ENCODE measurements around the gene TRPM3.

Gene TRPM3

GRCh38 chr9:70529377-70529776 lies 592.0 kb downstream of the TRPM3 start:
- Histone ChIP-seq H3K23ac (ENCODE audit: low read length) (no peak overlapping the region), H4K91ac (ENCODE audit: low read depth, low read length) (no peak overlapping the region), H3K4me3 (ENCODE audit: low read depth, low read length) (no peak overlapping the region), H2AK5ac (ENCODE audit: low read length) (no peak overlapping the region), H3K18ac (ENCODE audit: low read length) (no peak overlapping the region), H3K4me1 (ENCODE audit: control insufficient read depth in 1 of 2, insufficient read depth in 2 of 2, low read length in 2 of 2) (no peaks in the 10 kb centered on the region), H3K27me3 (ENCODE audit: insufficient read depth, low read length) (no peaks in the 10 kb centered on the region), H3K79me1 (ENCODE audit: low read length) (no peaks in the 10 kb centered on the region), H3K79me2 (ENCODE audit: control insufficient read depth, insufficient read depth, low read length, poor library complexity) (no peaks in the 10 kb centered on the region), H3K4me2 (ENCODE audit: low read length) (no peak overlapping the region), H3K9ac (ENCODE audit: low read length) (no peak overlapping the region), H3K36me3 (ENCODE audit: control insufficient read depth in 1 of 2, insufficient read depth in 2 of 2, low read length in 2 of 2) (no peaks in the 10 kb centered on the region), H2AFZ (ENCODE audit: insufficient read depth, low read length, poor library complexity) (no peak overlapping the region), H4K8ac (ENCODE audit: low read depth, low read length) (no peak overlapping the region), H3K4ac (ENCODE audit: low read depth, low read length) (no peak overlapping the region), H2BK5ac (ENCODE audit: low read depth, low read length, poor library complexity) (no peak overlapping the region), H2BK120ac (ENCODE audit: insufficient read depth, low read length, poor library complexity) (no peak overlapping the region), H3K27ac (ENCODE audit: low read depth, low read length) (no peak overlapping the region), H3K9me3 (ENCODE audit: insufficient read depth, low read depth, low read length) (no peaks in the 10 kb centered on the region), H4K12ac (ENCODE audit: low read depth, low read length) (no peak overlapping the region), H3K14ac (ENCODE audit: low read length) (no peak overlapping the region), H2BK12ac (ENCODE audit: low read length) (no peak overlapping the region)
- WGBS (ENCODE audit: extremely low coverage, insufficient coverage, insufficient read length) = no CpG with 5 or more reads among the region's 6 CpGs
- no peak for DNase-seq

GRCh38 chr9:70526902-70527301 lies 594.5 kb downstream of the TRPM3 start:
- Histone ChIP-seq H4K91ac (ENCODE audit: low read depth, low read length) (no peak overlapping the region), H4K12ac (ENCODE audit: low read depth, low read length) (no peak overlapping the region)

GRCh38 chr9:70525519-70525918 lies 595.9 kb downstream of the TRPM3 start:
- no CpG with 5 or more reads among the region's 1 CpG for WGBS (ENCODE audit: extremely low coverage, insufficient coverage, insufficient read length)
- peak in 1 of 2 donors; percentile 15 for DNase-seq
- H2BK12ac ChIP-seq (ENCODE audit: low read length) = no peak overlapping the region

More at GRCh38 chr9:70526902-70527301, 594.5 kb downstream of the TRPM3 start:
- Histone ChIP-seq H2BK12ac (ENCODE audit: low read length) (no peak overlapping the region), H2BK5ac (ENCODE audit: low read depth, low read length, poor library complexity) (no peak overlapping the region), H3K14ac (ENCODE audit: low read length) (no peak overlapping the region), H3K9ac (ENCODE audit: low read length) (no peak overlapping the region), H3K23ac (ENCODE audit: low read length) (no peak overlapping the region), H3K36me3 (ENCODE audit: control insufficient read depth in 1 of 2, insufficient read depth in 2 of 2, low read length in 2 of 2) (no peaks in the 10 kb centered on the region), H2BK120ac (ENCODE audit: insufficient read depth, low read length, poor library complexity) (no peak overlapping the region), H3K4ac (ENCODE audit: low read depth, low read length) (no peak overlapping the region), H3K27ac (ENCODE audit: low read depth, low read length) (no peak overlapping the region), H3K4me1 (ENCODE audit: control insufficient read depth in 1 of 2, insufficient read depth in 2 of 2, low read length in 2 of 2) (no peaks in the 10 kb centered on the region), H3K18ac (ENCODE audit: low read length) (no peak overlapping the region), H4K8ac (ENCODE audit: low read depth, low read length) (no peak overlapping the region), H2AK5ac (ENCODE audit: low read length) (no peak overlapping the region), H3K4me3 (ENCODE audit: low read depth, low read length) (no peak overlapping the region), H3K27me3 (ENCODE audit: insufficient read depth, low read length) (no peaks in the 10 kb centered on the region), H3K4me2 (ENCODE audit: low read length) (no peak overlapping the region), H3K9me3 (ENCODE audit: insufficient read depth, low read depth, low read length) (no peaks in the 10 kb centered on the region), H3K79me2 (ENCODE audit: control insufficient read depth, insufficient read depth, low read length, poor library complexity) (no peaks in the 10 kb centered on the region), H2AFZ (ENCODE audit: insufficient read depth, low read length, poor library complexity) (no peak overlapping the region), H3K79me1 (ENCODE audit: low read length) (no peaks in the 10 kb centered on the region)
- no peak for DNase-seq
- WGBS (ENCODE audit: extremely low coverage, insufficient coverage, insufficient read length) = no CpG with 5 or more reads among the region's 2 CpGs

GRCh38 chr9:70519912-70520724 lies 601.3 kb downstream of the TRPM3 start:
- no peak overlapping the region for H4K12ac ChIP-seq (ENCODE audit: low read depth, low read length)
- DNase-seq = no peak
- H3K9ac ChIP-seq (ENCODE audit: low read length) = no peak overlapping the region
- no peak overlapping the region for H3K4me3 ChIP-seq (ENCODE audit: low read depth, low read length)
- H3K4me1 ChIP-seq (ENCODE audit: control insufficient read depth in 1 of 2, insufficient read depth in 2 of 2, low read length in 2 of 2) = no peaks in the 10 kb centered on the region
- no peak overlapping the region for H2AFZ ChIP-seq (ENCODE audit: insufficient read depth, low read length, poor library complexity)
- H4K8ac ChIP-seq (ENCODE audit: low read depth, low read length) = no peak overlapping the region
- H2BK120ac ChIP-seq (ENCODE audit: insufficient read depth, low read length, poor library complexity) = no peak overlapping the region
- no CpG with 5 or more reads among the region's 11 CpGs for WGBS (ENCODE audit: extremely low coverage, insufficient coverage, insufficient read length)
- H3K79me2 ChIP-seq (ENCODE audit: control insufficient read depth, insufficient read depth, low read length, poor library complexity) = no peaks in the 10 kb centered on the region
- no peak overlapping the region for H3K14ac ChIP-seq (ENCODE audit: low read length)
- H3K27ac ChIP-seq (ENCODE audit: low read depth, low read length) = no peak overlapping the region
- H3K36me3 ChIP-seq (ENCODE audit: control insufficient read depth in 1 of 2, insufficient read depth in 2 of 2, low read length in 2 of 2) = no peaks in the 10 kb centered on the region
- no peak overlapping the region for H2BK12ac ChIP-seq (ENCODE audit: low read length)
- H2AK5ac ChIP-seq (ENCODE audit: low read length) = no peak overlapping the region
- no peaks in the 10 kb centered on the region for H3K9me3 ChIP-seq (ENCODE audit: insufficient read depth, low read depth, low read length)
- H3K4ac ChIP-seq (ENCODE audit: low read depth, low read length) = no peak overlapping the region
- H3K18ac ChIP-seq (ENCODE audit: low read length) = no peak overlapping the region
- H3K27me3 ChIP-seq (ENCODE audit: insufficient read depth, low read length) = no peaks in the 10 kb centered on the region
- no peaks in the 10 kb centered on the region for H3K79me1 ChIP-seq (ENCODE audit: low read length)
- no peak overlapping the region for H2BK5ac ChIP-seq (ENCODE audit: low read depth, low read length, poor library complexity)
- no peak overlapping the region for H3K4me2 ChIP-seq (ENCODE audit: low read length)
- no peak overlapping the region for H4K91ac ChIP-seq (ENCODE audit: low read depth, low read length)
- H3K23ac ChIP-seq (ENCODE audit: low read length) = no peak overlapping the region

More at GRCh38 chr9:70525519-70525918, 595.9 kb downstream of the TRPM3 start:
- H3K36me3 ChIP-seq (ENCODE audit: control insufficient read depth in 1 of 2, insufficient read depth in 2 of 2, low read length in 2 of 2) = no peaks in the 10 kb centered on the region
- no peak overlapping the region for H3K9ac ChIP-seq (ENCODE audit: low read length)
- H2AFZ ChIP-seq (ENCODE audit: insufficient read depth, low read length, poor library complexity) = no peak overlapping the region
- H3K27ac ChIP-seq (ENCODE audit: low read depth, low read length) = no peak overlapping the region
- no peak overlapping the region for H3K23ac ChIP-seq (ENCODE audit: low read length)
- no peak overlapping the region for H4K12ac ChIP-seq (ENCODE audit: low read depth, low read length)
- H3K27me3 ChIP-seq (ENCODE audit: insufficient read depth, low read length) = no peaks in the 10 kb centered on the region
- no peak overlapping the region for H4K8ac ChIP-seq (ENCODE audit: low read depth, low read length)
- H2BK5ac ChIP-seq (ENCODE audit: low read depth, low read length, poor library complexity) = no peak overlapping the region
- H3K4me2 ChIP-seq (ENCODE audit: low read length) = no peak overlapping the region
- H3K4me1 ChIP-seq (ENCODE audit: control insufficient read depth in 1 of 2, insufficient read depth in 2 of 2, low read length in 2 of 2) = no peaks in the 10 kb centered on the region
- no peaks in the 10 kb centered on the region for H3K9me3 ChIP-seq (ENCODE audit: insufficient read depth, low read depth, low read length)
- H3K79me2 ChIP-seq (ENCODE audit: control insufficient read depth, insufficient read depth, low read length, poor library complexity) = no peaks in the 10 kb centered on the region
- no peak overlapping the region for H2AK5ac ChIP-seq (ENCODE audit: low read length)
- no peak overlapping the region for H2BK120ac ChIP-seq (ENCODE audit: insufficient read depth, low read length, poor library complexity)
- H4K91ac ChIP-seq (ENCODE audit: low read depth, low read length) = no peak overlapping the region
- no peak overlapping the region for H3K18ac ChIP-seq (ENCODE audit: low read length)
- H3K14ac ChIP-seq (ENCODE audit: low read length) = no peak overlapping the region
- H3K4me3 ChIP-seq (ENCODE audit: low read depth, low read length) = no peak overlapping the region
- H3K4ac ChIP-seq (ENCODE audit: low read depth, low read length) = no peak overlapping the region
- H3K79me1 ChIP-seq (ENCODE audit: low read length) = no peaks in the 10 kb centered on the region
